Prostate gland (tissue), 2 donors: ENCODE data around the gene SLC10A2. TPM values are rescaled to one million over a fixed set of nuclear protein-coding genes. Genes with fewer than 3 reads are reported as not detected.

Experiments used
- DNase-seq: peaks from one replicate; pipeline ENCODE4 v3.0.0-alpha.2; 2019; ENCODE audit warnings: low spot score
- H3K27ac ChIP-seq, 2 donors: fragments of 200-600 bp; sonication (generic); 2 replicates each; pipeline ENCODE4 v1.5.1; 2017 to 2019
- H3K27me3 ChIP-seq: fragments of 200-600 bp; sonication (generic); replicated peaks from 2 replicates; pipeline ENCODE4 v1.5.1; 2019; ENCODE audit not compliant: insufficient read depth
- H3K36me3 ChIP-seq, 2 donors: fragments of 200-600 bp; sonication (generic); 1 replicate in 1 of 2; 2 replicates in 1 of 2; pipeline versions ENCODE4 v1.5.1 to v1.8.1; 2017 to 2019
- H3K4me1 ChIP-seq: fragments of 200-600 bp; sonication (generic); replicated peaks from 2 replicates; pipeline ENCODE4 v1.5.1; 2019
- H3K4me3 ChIP-seq, 2 donors: fragments of 200-600 bp; sonication (generic); 2 replicates each; pipeline ENCODE4 v1.5.1; 2017 to 2019
- H3K9me3 ChIP-seq: fragments of 200-600 bp; sonication (generic); 2 replicates; pipeline ENCODE4 v1.5.1; 2017
- CTCF ChIP-seq, 4 experiments: fragments of 200-600 bp in 2 of 4; fragments of 450-650 bp in 2 of 4; sonication (generic) in 2 of 4; IDR thresholded peaks; 1 replicate in 3 of 4; 2 replicates in 1 of 4; pipeline ENCODE4 v1.5.1; 2016 to 2019; ENCODE audit warnings: antibody characterized with exemption in 4 of 4, mild to moderate bottlenecking in 2 of 4, moderate library complexity in 2 of 4
- POLR2A ChIP-seq: fragments of 450-650 bp; IDR thresholded peaks from one replicate; pipeline ENCODE4 v1.6.1; 2016; ENCODE audit warnings: antibody characterized with exemption, mild to moderate bottlenecking
- POLR2AphosphoS5 ChIP-seq: sonication (generic); formaldehyde crosslinking; IDR thresholded peaks from one replicate; pipeline ENCODE4 v1.6.1; 2017; ENCODE audit warnings: antibody characterized with exemption
- WGBS: methylation state at CpG from one replicate; pipeline ENCODE4 v1.1.5; 2018; 5-methylcytosine and 5-hydroxymethylcytosine counted together
- intact Hi-C: fragments of 100-400 bp; cut with DNase I; formaldehyde crosslinking; loops from one replicate; pipeline ENCODE4 v1.14.2; 2022
- total RNA-seq, 2 donors: library from RNA; depleted of rRNA; stranded (reverse); fragments of >200 nt; gene quantifications; one replicate each; pipeline ENCODE4 v1.1.0, GENCODE V29; 2016

SLC10A2 gene
- total RNA-seq, 2 donors from 2014 or later = not detected

GRCh38 chr13:103003631-103004030 lies 62.6 kb downstream of the SLC10A2 start:
- no peaks in the 10 kb centered on the region for H3K36me3 ChIP-seq
- no peaks in the 10 kb centered on the region for H3K27me3 ChIP-seq
- no peak overlapping the region for H3K4me3 ChIP-seq
- TF ChIP-seq POLR2AphosphoS5 = no peak
- TF ChIP-seq POLR2A = no peak
- no peak for TF ChIP-seq CTCF (IDR thresholded peaks at IDR 0.05)
- DNase-seq = no peak
- 66% methylated on average over 1 of the region's 1 CpG for WGBS
- H3K4me1 ChIP-seq = no peaks in the 10 kb centered on the region
- H3K27ac ChIP-seq = no peak overlapping the region
- H3K9me3 ChIP-seq = no peaks in the 10 kb centered on the region
- intact Hi-C loops = no loop called here

- intact Hi-C loops = no loop called here
- 53% methylated on average over 1 of the region's 1 CpG for WGBS
- Histone ChIP-seq H3K9me3 (no peaks in the 10 kb centered on the region), H3K4me1 (no peaks in the 10 kb centered on the region), H3K27ac (no peak overlapping the region), H3K36me3 (no peaks in the 10 kb centered on the region), H3K4me3 (no peak overlapping the region), H3K27me3 (no peaks in the 10 kb centered on the region)
- TF ChIP-seq POLR2AphosphoS5 = no peak
- no peak for TF ChIP-seq POLR2A
- TF ChIP-seq CTCF (IDR thresholded peaks at IDR 0.05) = no peak
- no peak for DNase-seq
Measured at GRCh38 chr13:103002279-103002678, 63.9 kb downstream of the SLC10A2 start.

- Histone ChIP-seq H3K4me3 (no peak overlapping the region), H3K4me1 (no peaks in the 10 kb centered on the region), H3K36me3 (no peaks in the 10 kb centered on the region), H3K9me3 (no peaks in the 10 kb centered on the region), H3K27ac (no peak overlapping the region), H3K27me3 (no peaks in the 10 kb centered on the region)
- TF ChIP-seq CTCF (IDR thresholded peaks at IDR 0.05) = no peak
- TF ChIP-seq POLR2A = no peak
- no peak for TF ChIP-seq POLR2AphosphoS5
- DNase-seq = no peak
- intact Hi-C loops = no loop called here
- 80% methylated on average over 3 of the region's 3 CpGs for WGBS
Measured at GRCh38 chr13:103000157-103000556, 66.1 kb downstream of the SLC10A2 start.

- no peaks in the 10 kb centered on the region for H3K4me1 ChIP-seq
- TF ChIP-seq POLR2AphosphoS5 = no peak
- no peak for TF ChIP-seq CTCF (IDR thresholded peaks at IDR 0.05)
- TF ChIP-seq POLR2A = no peak
- 65% methylated on average over 2 of the region's 2 CpGs for WGBS
- DNase-seq = no peak
- no peaks in the 10 kb centered on the region for H3K27me3 ChIP-seq
- H3K4me3 ChIP-seq = no peak overlapping the region
- H3K27ac ChIP-seq = no peak overlapping the region
- H3K36me3 ChIP-seq = no peaks in the 10 kb centered on the region
- no peaks in the 10 kb centered on the region for H3K9me3 ChIP-seq
- intact Hi-C loops = no loop called here
Measured at GRCh38 chr13:102999499-102999898, 66.7 kb downstream of the SLC10A2 start.

Other genes with a start within 250 kb of the SLC10A2 start
- gene ERCC5, start 220.4 kb downstream of the SLC10A2 start, total RNA-seq = 10 to 100 TPM; 60.9 to 72.7 TPM